Uterus (tissue), 4 donors: ENCODE data around the gene PSMA4. TPM values are rescaled to one million over a fixed set of nuclear protein-coding genes. Genes with fewer than 3 reads are reported as not detected.
"Not testable (repeated sequence)": the region's sequence is repeated elsewhere in the genome, so short reads cannot be mapped to it uniquely, and the experiment has no call there.

Source experiments
- DNase-seq, 2 donors: peaks; one replicate each; pipeline ENCODE4 v3.0.0-alpha.2; 2019 to 2020
- H3K27ac ChIP-seq, 2 donors: fragments of 200-600 bp; sonication (generic); 1 replicate in 1 of 2; 2 replicates in 1 of 2; pipeline ENCODE4 v1.5.1; 2016 to 2018
- H3K27me3 ChIP-seq, 2 donors: fragments of 200-600 bp; sonication (generic); one replicate each; pipeline ENCODE4 v1.5.1; 2018 to 2019; ENCODE audit warnings: control low read depth in 1 of 2
- H3K36me3 ChIP-seq, 2 donors: fragments of 200-600 bp; sonication (generic); one replicate each; pipeline ENCODE4 v1.5.1; 2019; ENCODE audit warnings: control low read depth in 1 of 2
- H3K4me1 ChIP-seq, 2 donors: fragments of 200-600 bp; sonication (generic); one replicate each; pipeline ENCODE4 v1.5.1; 2018 to 2019; ENCODE audit warnings: control low read depth in 1 of 2
- H3K4me3 ChIP-seq, 2 donors: fragments of 200-600 bp; sonication (generic); 1 replicate in 1 of 2; 2 replicates in 1 of 2; pipeline ENCODE4 v1.5.1; 2018 to 2019; ENCODE audit warnings: mild to moderate bottlenecking in 1 of 2
- H3K9me3 ChIP-seq, 2 donors: fragments of 200-600 bp; sonication (generic); one replicate each; pipeline ENCODE4 v1.5.1; 2019; ENCODE audit warnings: control low read depth in 1 of 2
- POLR2A ChIP-seq, 2 donors: fragments of 450-650 bp; IDR thresholded peaks; one replicate each; pipeline ENCODE4 v1.6.1; 2016; ENCODE audit warnings: antibody characterized with exemption in 2 of 2, mild to moderate bottlenecking in 1 of 2, moderate library complexity in 1 of 2
- intact Hi-C: fragments of 100-400 bp; cut with DNase I; formaldehyde crosslinking; loops from one replicate; pipeline ENCODE4 v1.15.1; 2023; ENCODE audit warnings: low total_unique reads
- total RNA-seq, 4 donors: library from RNA; depleted of rRNA in 3 of 4; stranded (reverse); fragments of >200 nt in 3 of 4; gene quantifications; one replicate each; pipeline versions ENCODE4 v1.1.0 to v1.2.4, GENCODE V29; 2014 to 2023
- TF ChIP-seq, protein P1 (sequence below), 4 experiments: fragments of 200-600 bp in 2 of 4; fragments of 450-650 bp in 2 of 4; sonication (generic) in 2 of 4; IDR thresholded peaks; one replicate each; pipeline ENCODE4 v1.5.1; 2016 to 2019; ENCODE audit warnings: antibody characterized with exemption in 4 of 4, mild to moderate bottlenecking in 2 of 4, moderate library complexity in 1 of 4
- donor health status: DM: yes; HTN: yes; CAD: no.

PSMA4 gene
- total RNA-seq, 4 donors from 2014 or later: 119 to 291 (median 203) TPM

DNA sequence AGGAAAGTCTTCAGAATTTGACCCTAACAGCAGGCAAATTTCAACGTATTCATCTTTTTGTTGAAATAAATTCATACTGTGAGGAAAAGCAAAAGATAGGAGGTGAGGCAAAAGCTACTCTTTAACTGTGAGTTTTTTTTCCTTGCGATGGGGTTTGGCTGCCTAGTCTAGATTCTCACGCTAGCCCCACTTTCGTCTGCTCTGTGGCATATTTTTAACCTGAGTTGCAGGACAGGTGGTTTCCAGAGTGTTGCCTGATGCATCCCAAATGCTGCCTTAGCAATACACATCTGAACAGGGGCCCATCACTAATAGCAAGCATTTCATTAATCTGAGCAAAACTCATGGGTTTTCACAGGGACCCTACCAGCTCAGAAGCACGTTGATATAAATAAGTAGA, 11.7 kb downstream of the PSMA4 start:
- no peaks in the 10 kb centered on the region for H3K36me3 ChIP-seq
- no peaks in the 10 kb centered on the region for H3K4me1 ChIP-seq

DNA sequence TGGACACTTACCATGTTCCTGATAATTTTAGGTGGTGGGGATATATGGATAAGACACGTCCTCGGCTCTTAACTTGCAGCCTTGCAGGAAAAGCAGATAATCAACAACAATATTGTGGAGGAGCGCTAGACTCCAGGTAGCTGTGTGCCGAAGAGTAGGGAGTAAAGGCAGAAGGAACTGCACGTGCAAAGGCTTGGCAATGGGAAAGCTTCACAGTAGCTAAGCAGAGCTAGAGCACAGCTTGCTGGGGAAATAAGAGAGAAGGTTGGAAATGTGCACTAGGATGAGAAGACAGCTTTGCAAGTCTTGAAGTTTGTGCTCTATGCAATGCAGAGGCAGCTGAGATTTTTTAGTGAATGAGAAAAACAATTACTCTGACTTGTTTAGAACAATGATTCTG, 12.4 kb downstream of the PSMA4 start:
- Histone ChIP-seq H3K9me3 (no peaks in the 10 kb centered on the region), H3K36me3 (no peaks in the 10 kb centered on the region), H3K27ac (no peak overlapping the region), H3K4me1 (no peaks in the 10 kb centered on the region), H3K4me3 (no peak overlapping the region), H3K27me3 (no peaks in the 10 kb centered on the region)
- DNase-seq: no peak
- intact Hi-C loops: no loop called here
- TF ChIP-seq, protein P1, sequence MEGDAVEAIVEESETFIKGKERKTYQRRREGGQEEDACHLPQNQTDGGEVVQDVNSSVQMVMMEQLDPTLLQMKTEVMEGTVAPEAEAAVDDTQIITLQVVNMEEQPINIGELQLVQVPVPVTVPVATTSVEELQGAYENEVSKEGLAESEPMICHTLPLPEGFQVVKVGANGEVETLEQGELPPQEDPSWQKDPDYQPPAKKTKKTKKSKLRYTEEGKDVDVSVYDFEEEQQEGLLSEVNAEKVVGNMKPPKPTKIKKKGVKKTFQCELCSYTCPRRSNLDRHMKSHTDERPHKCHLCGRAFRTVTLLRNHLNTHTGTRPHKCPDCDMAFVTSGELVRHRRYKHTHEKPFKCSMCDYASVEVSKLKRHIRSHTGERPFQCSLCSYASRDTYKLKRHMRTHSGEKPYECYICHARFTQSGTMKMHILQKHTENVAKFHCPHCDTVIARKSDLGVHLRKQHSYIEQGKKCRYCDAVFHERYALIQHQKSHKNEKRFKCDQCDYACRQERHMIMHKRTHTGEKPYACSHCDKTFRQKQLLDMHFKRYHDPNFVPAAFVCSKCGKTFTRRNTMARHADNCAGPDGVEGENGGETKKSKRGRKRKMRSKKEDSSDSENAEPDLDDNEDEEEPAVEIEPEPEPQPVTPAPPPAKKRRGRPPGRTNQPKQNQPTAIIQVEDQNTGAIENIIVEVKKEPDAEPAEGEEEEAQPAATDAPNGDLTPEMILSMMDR (IDR thresholded peaks at IDR 0.05): no peak
- TF ChIP-seq POLR2A (IDR thresholded peaks at IDR 0.05): no peak

More for the DNA sequence above, 11.7 kb downstream of the PSMA4 start:
- no peak for DNase-seq
- no peak for TF ChIP-seq POLR2A (IDR thresholded peaks at IDR 0.05)
- TF ChIP-seq, protein P1 (IDR thresholded peaks at IDR 0.05): no peak
- Histone ChIP-seq H3K27ac (no peak overlapping the region), H3K4me3 (no peak overlapping the region), H3K9me3 (no peaks in the 10 kb centered on the region), H3K27me3 (no peaks in the 10 kb centered on the region)
- intact Hi-C loops: no loop called here

DNA sequence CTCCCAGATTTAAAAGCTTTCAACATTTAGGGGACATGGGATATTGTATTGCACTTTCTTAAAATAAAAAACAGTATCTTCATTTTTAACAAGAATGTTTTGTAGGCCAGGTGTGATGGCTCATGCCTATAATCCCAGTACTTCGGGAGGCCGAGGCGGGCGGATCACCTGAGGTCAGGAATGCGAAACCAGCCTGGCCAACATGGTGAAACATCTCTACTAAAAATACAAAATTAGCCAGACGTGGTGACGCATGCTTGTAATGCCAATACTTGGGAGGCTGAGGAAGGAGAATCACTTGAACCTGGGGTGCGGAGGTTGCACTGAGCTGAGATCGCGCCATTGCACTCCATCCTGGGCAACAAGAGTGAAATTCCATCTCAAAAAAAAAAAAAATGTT, 20.0 kb downstream of the PSMA4 start:
- H3K36me3 ChIP-seq, H3K4me1 ChIP-seq, H3K27ac ChIP-seq, intact Hi-C loops, H3K9me3 ChIP-seq, DNase-seq, H3K4me3 ChIP-seq, H3K27me3 ChIP-seq: not testable (repeated sequence)

DNA sequence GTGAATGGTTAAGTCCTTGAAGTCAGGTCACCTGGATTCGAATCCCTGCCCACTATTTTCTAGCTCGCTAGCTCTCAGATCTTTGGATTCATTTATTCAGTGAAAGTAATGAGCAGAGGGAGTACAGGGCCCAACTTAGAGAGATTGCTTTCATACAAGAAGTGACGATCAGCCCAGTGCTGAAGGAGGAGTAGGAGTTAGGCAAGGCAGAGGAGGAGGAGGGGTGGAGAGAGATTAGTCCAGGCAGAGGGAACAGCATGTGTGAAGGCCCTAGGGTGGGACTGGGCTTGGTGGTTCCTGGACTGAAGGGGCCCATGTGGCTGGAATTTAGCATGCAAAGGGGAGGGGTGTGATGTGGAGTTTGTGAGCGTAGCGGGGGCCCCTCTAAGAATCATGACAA, 21.2 kb downstream of the PSMA4 start:
- Histone ChIP-seq H3K4me3 (no peak overlapping the region), H3K36me3 (no peaks in the 10 kb centered on the region), H3K27ac (no peak overlapping the region), H3K4me1 (no peaks in the 10 kb centered on the region), H3K9me3 (no peaks in the 10 kb centered on the region), H3K27me3 (no peaks in the 10 kb centered on the region)
- no peak for DNase-seq
- TF ChIP-seq POLR2A (IDR thresholded peaks at IDR 0.05): no peak
- TF ChIP-seq, protein P1 (IDR thresholded peaks at IDR 0.05): no peak
- intact Hi-C loops: no loop called here

DNA sequence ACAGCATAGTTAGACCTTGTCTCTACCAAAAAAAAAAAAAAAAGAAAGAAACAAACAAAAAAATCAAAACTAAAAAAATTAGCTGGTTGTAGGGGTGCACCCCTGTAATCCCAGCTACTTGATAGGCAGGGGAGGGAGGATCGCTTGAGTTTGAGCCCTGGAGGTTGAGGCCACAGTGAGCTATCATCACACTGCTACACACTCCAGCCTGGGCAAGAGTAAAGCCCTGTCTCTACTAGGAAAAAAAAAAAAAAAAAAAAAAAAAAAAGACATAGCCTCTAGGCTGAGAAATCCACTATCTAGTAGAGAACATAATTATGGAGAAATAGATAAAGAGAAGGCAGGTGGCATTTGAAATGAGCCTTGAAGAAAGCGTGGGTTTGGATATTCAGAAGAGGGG, 22.8 kb downstream of the PSMA4 start:
- TF ChIP-seq, protein P1 (IDR thresholded peaks at IDR 0.05): no peak
- no peak for TF ChIP-seq POLR2A (IDR thresholded peaks at IDR 0.05)
- intact Hi-C loops: no loop called here
- H3K27me3 ChIP-seq: no peaks in the 10 kb centered on the region
- no peak overlapping the region for H3K4me3 ChIP-seq
- no peaks in the 10 kb centered on the region for H3K4me1 ChIP-seq
- no peaks in the 10 kb centered on the region for H3K36me3 ChIP-seq
- DNase-seq: no peak
- no peak overlapping the region for H3K27ac ChIP-seq
- no peaks in the 10 kb centered on the region for H3K9me3 ChIP-seq

DNA sequence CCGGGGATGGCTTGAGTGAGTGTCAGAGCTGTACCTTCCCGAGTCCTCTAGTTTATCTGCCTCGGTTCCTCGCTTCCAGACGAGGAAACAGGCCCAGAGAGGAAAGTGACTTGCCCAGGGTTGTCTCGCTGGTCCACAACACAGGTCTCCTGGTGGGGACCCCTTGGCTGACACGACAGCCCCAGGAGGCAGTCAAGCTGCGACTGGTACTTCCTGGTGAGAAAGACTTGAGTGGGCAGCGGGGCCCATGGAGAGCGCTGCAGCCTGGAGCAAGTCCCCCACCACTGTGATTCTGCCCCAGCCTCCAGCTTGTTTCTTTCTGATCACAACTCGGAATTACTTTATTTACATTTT, 24.5 kb downstream of the PSMA4 start:
- Histone ChIP-seq H3K36me3 (no peaks in the 10 kb centered on the region), H3K4me1 (no peaks in the 10 kb centered on the region), H3K27ac (peak overlapping the region in 1 of 2 donors; percentile 5), H3K9me3 (no peaks in the 10 kb centered on the region), H3K4me3 (no peak overlapping the region), H3K27me3 (no peaks in the 10 kb centered on the region)
- intact Hi-C loops: no loop called here
- no peak for TF ChIP-seq POLR2A (IDR thresholded peaks at IDR 0.05)
- TF ChIP-seq, protein P1 (IDR thresholded peaks at IDR 0.05): no peak
- no peak for DNase-seq
